Measurements from ENCODE around the gene LEPROT.

LEPROT gene

DNA sequence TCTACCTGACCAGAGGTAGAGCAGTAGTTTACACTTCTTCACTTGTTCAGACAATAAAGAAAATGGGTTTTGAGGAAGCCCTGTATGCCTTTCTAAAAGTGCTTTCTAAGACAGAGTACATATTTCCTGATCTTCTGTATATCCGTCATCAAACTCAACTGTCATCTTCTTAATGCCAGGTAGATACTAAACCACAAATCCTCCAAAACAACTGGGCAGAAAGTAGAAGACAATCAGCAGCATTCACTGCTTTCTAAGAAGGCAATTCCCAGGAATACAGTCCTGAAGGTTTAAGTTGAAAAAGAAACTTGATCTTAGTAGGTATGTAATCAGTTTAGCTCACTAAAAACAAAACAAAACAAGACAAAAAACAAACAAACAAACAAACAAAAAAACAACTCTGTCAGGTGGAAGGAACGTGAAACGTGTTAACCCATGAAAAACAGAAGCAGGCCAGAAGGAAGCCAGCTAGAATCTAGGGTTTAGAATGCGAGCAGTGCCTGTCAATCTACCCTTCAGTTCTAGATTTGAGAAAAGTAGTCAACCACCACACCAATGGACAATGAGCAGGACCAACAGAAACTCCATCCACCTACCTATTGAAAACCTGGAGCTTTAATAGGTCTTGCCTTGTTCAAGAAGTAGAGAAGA is 59.2 kb downstream of the LEPROT start:
- DNase-seq: no peak

DNA sequence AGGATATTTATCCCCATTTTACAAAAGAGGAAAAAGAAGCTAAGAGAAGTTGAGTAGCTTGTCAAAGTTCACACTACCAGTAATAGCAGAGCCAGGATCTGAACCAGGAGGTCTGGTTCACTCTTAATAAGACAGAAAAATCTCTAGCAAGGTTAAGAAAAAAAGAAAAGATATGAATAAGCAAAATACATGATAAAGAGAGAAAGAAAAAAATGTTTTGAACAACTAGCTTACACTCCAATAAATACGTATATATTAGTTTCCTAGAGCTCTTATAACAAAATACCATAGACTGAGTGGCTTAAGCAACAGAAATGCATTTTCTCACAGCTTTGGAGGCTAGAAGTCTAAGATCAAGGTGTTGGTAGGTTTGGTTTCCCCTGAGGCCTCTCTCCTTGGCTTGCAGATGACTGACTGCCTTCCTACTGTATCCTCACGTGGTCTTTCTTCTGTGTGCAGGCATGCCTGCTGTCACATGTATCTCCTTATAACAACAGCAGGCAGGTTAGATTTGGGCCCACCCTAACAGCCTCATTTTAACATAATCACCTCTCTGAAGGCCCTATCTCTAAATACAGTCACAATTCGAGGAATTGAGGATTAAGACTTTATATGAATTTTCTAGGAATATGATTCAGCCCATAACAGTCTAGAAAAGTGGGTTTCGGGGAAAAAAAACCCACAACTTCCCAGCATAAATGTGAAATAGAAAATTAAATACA is 60.4 kb downstream of the LEPROT start:
- no peak for DNase-seq

- no peak for DNase-seq
These were observed 63.7 kb downstream of the LEPROT start for GRCh38 chr1:65483993-65484754.

All from activated effector memory CD4-positive, alpha-beta T cell treated with Interleukin-2 at 50 U/mL for 16 hours (primary cell).